SK-N-SH (cell line): ENCODE measurements around the gene CUL1. TPM values are rescaled to one million over a fixed set of nuclear protein-coding genes. Genes with fewer than 3 reads are reported as not detected.

Experiments used
- CTCF ChIA-PET: fragments of 300-600, 350-600 bp; formaldehyde crosslinking; extraction: SDS; loops from one replicate; lab custom pipeline; 2021; lab: Yijun Ruan, JAX
- POLR2A ChIA-PET: fragments of 350-600 bp; sonication (Branson Sonifier 250); formaldehyde crosslinking; extraction: SDS; loops from one replicate; lab custom pipeline; 2020; ENCODE audit warnings: antibody characterized with exemption, inconsistent platforms; lab: Yijun Ruan, JAX
- DNase-seq: peaks from one replicate; pipeline ENCODE4 v3.0.0; 2012
- H2AFZ ChIP-seq: fragments of 200-600 bp; sonication (generic); 2 replicates; pipeline ENCODE4 v1.8.1; 2016; ENCODE audit warnings: antibody characterized with exemption, mild to moderate bottlenecking, low read depth
- H3F3A ChIP-seq: fragments of 200-600 bp; sonication (generic); replicated peaks from 2 replicates; pipeline ENCODE3; 2016; ENCODE audit warnings: antibody characterized with exemption, mild to moderate bottlenecking; ENCODE audit not compliant: insufficient read depth
- H3K27ac ChIP-seq, 2 experiments: fragments of 200-500 bp in 1 of 2; fragments of 200-600 bp in 1 of 2; sonication (Bioruptor generic) in 1 of 2; sonication (generic), shearing (Covaris generic) in 1 of 2; 2 replicates each; pipeline versions ENCODE4 v1.5.1 to v1.6.1; 2014 to 2016; ENCODE audit warnings: low read depth in 2 of 2, inconsistent platforms in 1 of 2, low read length in 1 of 2, mild to moderate bottlenecking in 1 of 2, mixed read lengths in 1 of 2
- H3K27me3 ChIP-seq: fragments of 200-600 bp; sonication (generic), shearing (Covaris generic); 2 replicates; pipeline ENCODE4 v1.6.1; 2016; ENCODE audit warnings: mixed run types; ENCODE audit not compliant: insufficient read depth
- H3K36me3 ChIP-seq, 2 experiments: fragments of 200-500 bp in 1 of 2; fragments of 200-600 bp in 1 of 2; sonication (Bioruptor generic) in 1 of 2; sonication (generic) in 1 of 2; replicated peaks in 1 of 2; 2 replicates each; pipeline versions ENCODE3 to v1.5.1; 2014 to 2016; ENCODE audit warnings: low read length in 1 of 2, mild to moderate bottlenecking in 1 of 2; ENCODE audit not compliant: insufficient read depth in 2 of 2, control insufficient read depth in 1 of 2
- H3K4me1 ChIP-seq, 2 experiments: fragments of 200-500 bp in 1 of 2; fragments of 200-600 bp in 1 of 2; sonication (Bioruptor generic) in 1 of 2; sonication (generic), shearing (Covaris generic) in 1 of 2; 2 replicates each; pipeline versions ENCODE4 v1.5.1 to v1.6.1; 2014 to 2016; ENCODE audit warnings: low read depth in 1 of 2, low read length in 1 of 2, mixed run types in 1 of 2; ENCODE audit not compliant: insufficient read depth in 2 of 2, control insufficient read depth in 1 of 2
- H3K4me2 ChIP-seq: fragments of 200-600 bp; sonication (generic), shearing (Covaris generic); 2 replicates; pipeline ENCODE4 v1.6.1; 2017; ENCODE audit warnings: mixed run types
- H3K4me3 ChIP-seq, 2 experiments: fragments of 200-500 bp in 1 of 2; fragments of 200-600 bp in 1 of 2; sonication (Bioruptor generic) in 1 of 2; sonication (generic), shearing (Covaris generic) in 1 of 2; 2 replicates each; pipeline versions ENCODE4 v1.5.1 to v1.8.1; 2014 to 2016; ENCODE audit warnings: low read depth in 2 of 2, inconsistent platforms in 1 of 2, low read length in 1 of 2, mild to moderate bottlenecking in 1 of 2, mixed read lengths in 1 of 2, moderate library complexity in 1 of 2
- H3K79me2 ChIP-seq: fragments of 200-600 bp; sonication (generic); 2 replicates; pipeline ENCODE4 v1.8.1; 2017; ENCODE audit warnings: mild to moderate bottlenecking; ENCODE audit not compliant: insufficient read depth
- H3K9ac ChIP-seq: fragments of 200-600 bp; sonication (generic); 2 replicates; pipeline ENCODE4 v1.6.1; 2017; ENCODE audit warnings: mixed run types
- H3K9me2 ChIP-seq: fragments of 200-600 bp; sonication (generic); 2 replicates; pipeline ENCODE4 v1.6.1; 2017; ENCODE audit warnings: mixed run types
- H3K9me3 ChIP-seq: fragments of 200-600 bp; sonication (generic); 2 replicates; pipeline ENCODE4 v1.6.1; 2017; ENCODE audit warnings: mixed run types, mild to moderate bottlenecking, moderate library complexity
- H4K20me1 ChIP-seq: fragments of 200-600 bp; sonication (generic); 2 replicates; pipeline ENCODE4 v1.6.1; 2017; ENCODE audit warnings: mild to moderate bottlenecking, mixed run types; ENCODE audit not compliant: insufficient read depth
- CHD2 ChIP-seq: fragments of 150-350 bp; IDR thresholded peaks from 2 replicates; pipeline ENCODE4 v1.6.1; 2018; ENCODE audit warnings: low read length; ENCODE audit not compliant: partially characterized antibody
- EZH2phosphoT487 ChIP-seq: fragments of 200-600 bp; sonication (generic); IDR thresholded peaks from 2 replicates; pipeline ENCODE4 v1.6.1; 2017; ENCODE audit warnings: low read depth, mixed run types, mild to moderate bottlenecking, antibody characterized with exemption, moderate library complexity, borderline replicate concordance
- FOXJ3 ChIP-seq: sonication (generic); formaldehyde crosslinking; IDR thresholded peaks from 2 replicates; pipeline ENCODE4 v1.5.1; 2020; ENCODE audit warnings: mild to moderate bottlenecking, missing genetic modification reagents
- FOXM1 ChIP-seq: IDR thresholded peaks from 2 replicates; pipeline ENCODE4 v1.4.0; 2012; ENCODE audit warnings: low read depth, mild to moderate bottlenecking
- IRF3 ChIP-seq: fragments of 150-350 bp; IDR thresholded peaks from 2 replicates; pipeline ENCODE4 v1.6.1; 2016; ENCODE audit warnings: mild to moderate bottlenecking, low read depth, low read length
- MAX ChIP-seq: IDR thresholded peaks from 2 replicates; pipeline ENCODE4 v1.4.0; 2012; ENCODE audit warnings: low read depth
- MEF2A ChIP-seq: IDR thresholded peaks from 2 replicates; pipeline ENCODE4 v1.4.0; 2012; ENCODE audit warnings: low read depth, borderline replicate concordance
- PBX3 ChIP-seq: IDR thresholded peaks from 2 replicates; pipeline ENCODE4; 2012
- POLR2AphosphoS5 ChIP-seq: IDR thresholded peaks from 2 replicates; pipeline ENCODE4 v1.6.1; 2012; ENCODE audit warnings: low read depth, low read length
- RAD21 ChIP-seq: IDR thresholded peaks from 2 replicates; pipeline ENCODE4 v1.6.1; 2012; ENCODE audit warnings: mild to moderate bottlenecking, low read length
- RCOR1 ChIP-seq: fragments of 150-350 bp; IDR thresholded peaks from 2 replicates; pipeline ENCODE4 v1.6.1; 2017; ENCODE audit warnings: antibody characterized with exemption, low read length
- REST ChIP-seq: IDR thresholded peaks from 2 replicates; pipeline ENCODE4 v1.6.1; 2012; ENCODE audit warnings: mild to moderate bottlenecking, low read depth, low read length, moderate library complexity
- RXRA ChIP-seq: IDR thresholded peaks from 2 replicates; pipeline ENCODE4 v1.4.0; 2012; ENCODE audit warnings: low read depth, mild to moderate bottlenecking, borderline replicate concordance
- SMC3 ChIP-seq: IDR thresholded peaks from 2 replicates; pipeline ENCODE4 v1.6.1; 2012; ENCODE audit warnings: low read depth, low read length, improper control_type of control experiment
- TAF1 ChIP-seq: IDR thresholded peaks from 2 replicates; pipeline ENCODE4 v1.6.1; 2012; ENCODE audit warnings: low read depth, mild to moderate bottlenecking, low read length, moderate library complexity, borderline replicate concordance
- TCF12 ChIP-seq: IDR thresholded peaks from 2 replicates; pipeline ENCODE4 v1.4.0; 2012
- USF2 ChIP-seq: fragments of 150-350 bp; IDR thresholded peaks from 2 replicates; pipeline ENCODE4 v1.6.1; 2017; ENCODE audit warnings: antibody characterized with exemption, low read length, low read depth, borderline replicate concordance
- YY1 ChIP-seq: IDR thresholded peaks from 2 replicates; pipeline ENCODE4 v1.4.0; 2012; ENCODE audit warnings: low read depth, mild to moderate bottlenecking
- WGBS: methylation state at CpG from one replicate; pipeline ENCODE4 v1.1.6; 2017; ENCODE audit warnings: low lambda C conversion rate; 5-methylcytosine and 5-hydroxymethylcytosine counted together
- polyA plus RNA-seq, 3 experiments: library from polyadenylated mRNA; depleted of rRNA; stranded (reverse); fragments of >200 nt; gene quantifications; 2 replicates each; pipeline ENCODE4 v1.2.3, GENCODE V29; 2012

CUL1 gene
- polyA plus RNA-seq, 1 of the 3 experiments (the other 2 are of a cell fraction) = 45.2 TPM

- H3K27ac ChIP-seq = no peak overlapping the region
- peaks cover 81 to 86% of the 10 kb centered on the region in 2 experiments for H3K36me3 ChIP-seq
- H3K4me3 ChIP-seq = no peak overlapping the region
- no peaks in the 10 kb centered on the region for H3K9me2 ChIP-seq
- no peak overlapping the region for H3K9ac ChIP-seq
- WGBS = 94% methylated on average over 2 of the region's 2 CpGs
- H3F3A ChIP-seq = no peaks in the 10 kb centered on the region
- TF ChIP-seq FOXM1 = no peak
- TF ChIP-seq FOXJ3 (CRISPR knock-in tag) = no peak
- TF ChIP-seq RAD21 = no peak
- TF ChIP-seq IRF3 = no peak
- TF ChIP-seq REST = no peak
- TF ChIP-seq TCF12 = no peak
- TF ChIP-seq USF2 = no peak
- no peak for TF ChIP-seq CHD2
- TF ChIP-seq PBX3 = no peak
- no peak for TF ChIP-seq MAX
- no peak for TF ChIP-seq SMC3
- no peak for TF ChIP-seq POLR2AphosphoS5
- no peak for TF ChIP-seq TAF1
- TF ChIP-seq EZH2phosphoT487 = no peak
- no peak for TF ChIP-seq YY1
- no peak for TF ChIP-seq RCOR1
- TF ChIP-seq MEF2A = no peak
- no peak for TF ChIP-seq RXRA
- peaks cover 0 to 6% of the 10 kb centered on the region in 2 experiments; a peak in 1 of 4 replicates for H3K4me1 ChIP-seq
- DNase-seq = no peak
- H3K9me3 ChIP-seq = no peaks in the 10 kb centered on the region
- no peaks in the 10 kb centered on the region for H4K20me1 ChIP-seq
- no peak overlapping the region for H2AFZ ChIP-seq
- ChIA-PET CTCF (interaction anchor here (1.0 to 1.6 kb wide), 3 partner anchors 22 to 215 kb away, joined by 3 to 4 read pairs (median 3); no protein-coding TSS in a partner anchor), POLR2A (no interaction called here)
- H3K79me2 ChIP-seq = peaks cover 5% of the 10 kb centered on the region
- H3K27me3 ChIP-seq = no peaks in the 10 kb centered on the region
- no peak overlapping the region for H3K4me2 ChIP-seq
Observed at GRCh38 chr7:148790850-148791249, 92.1 kb downstream of the CUL1 start.
